K562 (cell line): ENCODE measurements around the gene OR10S1. TPM values are rescaled to one million over a fixed set of nuclear protein-coding genes. Genes with fewer than 3 reads are reported as not detected.
"Not testable (repeated sequence)": the region's sequence is repeated elsewhere in the genome, so short reads cannot be mapped to it uniquely, and the experiment has no call there.

Experiments
- ATAC-seq: fragments of 200-7000 bp; cut with Tn5 transposase; 3 replicates; pipeline ENCODE4 v1.9.1; 2020; ENCODE audit warnings: moderate library complexity
- BruUV-seq: library from RNA; stranded (reverse); fragments of 400-500 nt; replicated peaks from 2 replicates; lab custom pipeline; 2021; lab: Mats Ljungman, UMichigan
- CTCF ChIA-PET: fragments of 300-600 bp; formaldehyde crosslinking; extraction: SDS; loops from one replicate; lab custom pipeline; 2021; ENCODE audit warnings: low intra/inter-chr PET ratio; lab: Yijun Ruan, JAX
- POLR2A ChIA-PET: fragments of 300-600, 350-650 bp; sonication (Branson Sonifier 250); formaldehyde crosslinking; extraction: SDS; loops from one replicate; lab custom pipeline; 2021; ENCODE audit warnings: antibody characterized with exemption, inconsistent platforms; lab: Yijun Ruan, JAX
- DNase-seq, 4 experiments: peaks; one replicate each; pipeline versions ENCODE4 v3.0.0 to v3.0.0-alpha.2; 2011 to 2018; ENCODE audit warnings: low spot score in 3 of 4, mixed read lengths in 3 of 4; ENCODE audit errors: extremely low read depth in 1 of 4
- FAIRE-seq: peaks from 2 replicates; lab custom pipeline; 2011; peaks lifted over from hg19 to GRCh38; lab: Jason Lieb, UNC
- H2AFZ ChIP-seq: 2 replicates; pipeline ENCODE4 v1.6.0; 2011; ENCODE audit warnings: low read depth, low read length, control low read depth, inconsistent platforms
- H3K27ac ChIP-seq: fragments of 200-600 bp; 3 replicates; pipeline ENCODE4 v1.8.0; 2011; ENCODE audit warnings: low read depth, mild to moderate bottlenecking, control low read depth, inconsistent platforms, low read length, moderate library complexity, mixed read lengths; ENCODE audit errors: extremely low read depth
- H3K27me3 ChIP-seq, 2 experiments: fragments of 300-600 bp in 1 of 2; 2 replicates in 1 of 2; 3 replicates in 1 of 2; pipeline versions ENCODE4 v1.6.0 to v1.8.0; 2011; ENCODE audit warnings: inconsistent platforms in 2 of 2, low read length in 2 of 2, mild to moderate bottlenecking in 1 of 2, mixed read lengths in 1 of 2, moderate library complexity in 1 of 2; ENCODE audit not compliant: control insufficient read depth in 2 of 2, insufficient read depth in 2 of 2
- H3K36me3 ChIP-seq: fragments of 300-600 bp; 3 replicates; pipeline ENCODE4 v1.8.0; 2011; ENCODE audit warnings: mild to moderate bottlenecking, low read length, inconsistent platforms; ENCODE audit not compliant: control insufficient read depth, insufficient read depth
- H3K4me1 ChIP-seq, 2 experiments: fragments of 200-600 bp in 1 of 2; replicated peaks in 1 of 2; 2 replicates in 1 of 2; 3 replicates in 1 of 2; pipeline versions ENCODE4 v1.5.1 to v1.8.0; 2011; ENCODE audit warnings: inconsistent platforms in 2 of 2, low read length in 2 of 2, mild to moderate bottlenecking in 1 of 2, mixed read lengths in 1 of 2, moderate library complexity in 1 of 2; ENCODE audit not compliant: control insufficient read depth in 2 of 2, insufficient read depth in 2 of 2
- H3K4me2 ChIP-seq: 2 replicates; pipeline ENCODE4 v1.6.1; 2011; ENCODE audit warnings: low read length, control low read depth, inconsistent platforms, mixed read lengths; ENCODE audit not compliant: insufficient read depth
- H3K4me3 ChIP-seq: fragments of 200-600 bp; sonication (generic), shearing (Covaris generic); 2 replicates; pipeline ENCODE4 v1.5.1; 2016; ENCODE audit warnings: control low read depth, inconsistent platforms
- H3K79me2 ChIP-seq: fragments of 200-600 bp; 3 replicates; pipeline ENCODE4 v1.8.0; 2011; ENCODE audit warnings: low read length, inconsistent platforms; ENCODE audit not compliant: control insufficient read depth, insufficient read depth
- H3K9ac ChIP-seq, 2 experiments: 2 replicates each; pipeline versions ENCODE4 v1.6.0 to v1.6.1; 2011; ENCODE audit warnings: low read depth in 2 of 2, low read length in 2 of 2, control low read depth in 1 of 2, inconsistent platforms in 1 of 2, mild to moderate bottlenecking in 1 of 2, mixed read lengths in 1 of 2; ENCODE audit not compliant: insufficient read depth in 1 of 2
- H3K9me1 ChIP-seq: one replicate; pipeline ENCODE4 v1.6.0; 2011; ENCODE audit warnings: inconsistent platforms, mild to moderate bottlenecking, low read length, moderate library complexity; ENCODE audit not compliant: control insufficient read depth, insufficient read depth
- H3K9me3 ChIP-seq: replicated peaks from 2 replicates; pipeline ENCODE4 v1.5.1; 2011; ENCODE audit warnings: low read depth, low read length, inconsistent platforms; ENCODE audit not compliant: control insufficient read depth, insufficient read depth
- H4K20me1 ChIP-seq: replicated peaks from 2 replicates; pipeline ENCODE4 v1.6.1; 2011; ENCODE audit warnings: low read length, inconsistent platforms, mixed read lengths; ENCODE audit not compliant: control insufficient read depth, insufficient read depth
- DEAF1 ChIP-seq: fragments of 450-650 bp; formaldehyde crosslinking; IDR thresholded peaks from 2 replicates; pipeline ENCODE4 v1.4.0; 2020; ENCODE audit warnings: mild to moderate bottlenecking, moderate library complexity
- STAT6 ChIP-seq: sonication (generic); formaldehyde crosslinking; IDR thresholded peaks from 2 replicates; pipeline ENCODE4 v1.8.1; 2023; ENCODE audit warnings: mild to moderate bottlenecking, missing genetic modification reagents
- WGBS: fragments of 100-300 bp; shearing (Covaris generic); methylation state at CpG from one replicate; pipeline ENCODE4 v1.1.6; 2016; ENCODE audit warnings: low coverage, mixed read lengths; ENCODE audit not compliant: insufficient coverage; ENCODE audit errors: missing lambda C conversion rate; 5-methylcytosine and 5-hydroxymethylcytosine counted together
- in situ Hi-C: fragments of 300-500 bp; cut with MboI; formaldehyde crosslinking; loops from 4 replicates; pipeline ENCODE4 v1.15.0; 2018; ENCODE audit warnings: inconsistent platforms, mixed read lengths
- intact Hi-C: fragments of 100-400 bp; cut with micrococcal nuclease; formaldehyde crosslinking; loops from 2 replicates; pipeline ENCODE4 v1.14.2; 2022
- polyA plus RNA-seq, 8 experiments: library from polyadenylated mRNA; depleted of rRNA in 4 of 8; stranded (reverse) in 5 of 8; unstranded in 3 of 8; fragments of >200 nt; fragmentation: Nextera tagmentation in 2 of 8; fragmentation: Illumina TruSeq in 1 of 8; extraction: Ambion mirVana in 2 of 8; extraction: Trizol in 1 of 8; gene quantifications; 2 replicates each; pipeline versions ENCODE4 v1.2.1 to v1.2.3, GENCODE V29; 2011 to 2014; ENCODE audit warnings: inconsistent platforms in 1 of 8, missing spikeins in 1 of 8
- total RNA-seq, 7 experiments: library from RNA; depleted of rRNA in 6 of 7; stranded (reverse); fragments of >200 nt in 6 of 7; fragmentation: Illumina TruSeq in 2 of 7; extraction: Trizol in 2 of 7; gene quantifications; 2 replicates each; pipeline versions ENCODE4 v1.2.1 to v1.2.3, GENCODE V29; 2011 to 2021; ENCODE audit warnings: low replicate concordance in 1 of 7

OR10S1 gene
- total and polyA plus RNA-seq, 9 of the 15 experiments (the other 6 are each of a cell fraction or from before 2014, with no cell fraction given) = not detected

GRCh38 chr11:124026498-124026897, 48.9 kb upstream of the OR10S1 start, which contains the start of gene OR10G8 (continued):
- TF ChIP-seq STAT6 (CRISPR knock-in tag) (no peak), DEAF1 (CRISPR knock-in tag) (no peak)

GRCh38 chr11:124015837-124016236, 38.3 kb upstream of the OR10S1 start:
- H3K36me3 ChIP-seq, intact Hi-C loops, H3K79me2 ChIP-seq, H4K20me1 ChIP-seq, ATAC-seq, H3K4me2 ChIP-seq, H3K4me3 ChIP-seq, BruUV-seq, H2AFZ ChIP-seq, FAIRE-seq, CTCF ChIA-PET, H3K9me1 ChIP-seq, POLR2A ChIA-PET, in situ Hi-C loops, H3K27ac ChIP-seq, H3K9me3 ChIP-seq, H3K27me3 ChIP-seq, H3K9ac ChIP-seq, H3K4me1 ChIP-seq, DNase-seq: not testable (repeated sequence)
- 2% methylated on average over 6 of the region's 9 CpGs for WGBS
